ENCODE results near the gene ADGRD1.

ADGRD1 gene

GRCh38 chr12:131017477-131017991 is 63.8 kb downstream of the ADGRD1 start:
- FAIRE-seq: no peak
- no peak for DNase-seq (ENCODE audit: extremely low spot score, insufficient read length, low read depth)

GRCh38 chr12:131018019-131018620 is 64.4 kb downstream of the ADGRD1 start:
- DNase-seq (ENCODE audit: extremely low spot score, insufficient read length, low read depth): no peak
- FAIRE-seq: no peak

GRCh38 chr12:131018808-131019397 is 65.2 kb downstream of the ADGRD1 start:
- no peak for DNase-seq (ENCODE audit: extremely low spot score, insufficient read length, low read depth)
- no peak for FAIRE-seq

GRCh38 chr12:131020326-131021153 is 66.8 kb downstream of the ADGRD1 start:
- DNase-seq (ENCODE audit: extremely low spot score, insufficient read length, low read depth): no peak
- no peak for FAIRE-seq

- FAIRE-seq (no peak), DNase-seq (ENCODE audit: extremely low spot score, insufficient read length, low read depth) (no peak)
Observed at GRCh38 chr12:131021154-131021541, 67.4 kb downstream of the ADGRD1 start.

GRCh38 chr12:131024026-131024425 is 70.3 kb downstream of the ADGRD1 start:
- no peak for DNase-seq (ENCODE audit: extremely low spot score, insufficient read length, low read depth)
- FAIRE-seq: no peak

- FAIRE-seq (no peak), DNase-seq (ENCODE audit: extremely low spot score, insufficient read length, low read depth) (no peak)
Observed at GRCh38 chr12:131024721-131025120, 71.0 kb downstream of the ADGRD1 start.

- FAIRE-seq: no peak
- no peak for DNase-seq (ENCODE audit: extremely low spot score, insufficient read length, low read depth)
Observed at GRCh38 chr12:131025234-131025633, 71.5 kb downstream of the ADGRD1 start.

GRCh38 chr12:131025939-131026702 is 72.4 kb downstream of the ADGRD1 start:
- no peak for DNase-seq (ENCODE audit: extremely low spot score, insufficient read length, low read depth)
- no peak for FAIRE-seq

GRCh38 chr12:131026754-131027153 is 73.0 kb downstream of the ADGRD1 start:
- FAIRE-seq (no peak), DNase-seq (ENCODE audit: extremely low spot score, insufficient read length, low read depth) (no peak)

GRCh38 chr12:131027264-131027663 is 73.6 kb downstream of the ADGRD1 start:
- no peak for FAIRE-seq

GRCh38 chr12:131027876-131028586 is 74.3 kb downstream of the ADGRD1 start:
- DNase-seq (ENCODE audit: extremely low spot score, insufficient read length, low read depth): no peak
- no peak for FAIRE-seq

More at GRCh38 chr12:131027264-131027663, 73.6 kb downstream of the ADGRD1 start:
- no peak for DNase-seq (ENCODE audit: extremely low spot score, insufficient read length, low read depth)

GRCh38 chr12:131028587-131029338 is 75.1 kb downstream of the ADGRD1 start:
- DNase-seq (ENCODE audit: extremely low spot score, insufficient read length, low read depth): no peak
- FAIRE-seq: no peak

GRCh38 chr12:131030472-131031328 is 77.0 kb downstream of the ADGRD1 start:
- FAIRE-seq (no peak), DNase-seq (ENCODE audit: extremely low spot score, insufficient read length, low read depth) (no peak)

- no peak for FAIRE-seq
- no peak for DNase-seq (ENCODE audit: extremely low spot score, insufficient read length, low read depth)
Observed at GRCh38 chr12:131032082-131032750, 78.5 kb downstream of the ADGRD1 start.

GRCh38 chr12:131033486-131033885 is 79.8 kb downstream of the ADGRD1 start:
- no peak for DNase-seq (ENCODE audit: extremely low spot score, insufficient read length, low read depth)
- FAIRE-seq: no peak

- DNase-seq (ENCODE audit: extremely low spot score, insufficient read length, low read depth): no peak
- FAIRE-seq: no peak
Observed at GRCh38 chr12:131033886-131034482, 80.3 kb downstream of the ADGRD1 start.

All from GM18507 (cell line).